IMR-90 (cell line): ENCODE measurements around the gene TMEM129.

Source experiments
- CEBPB ChIP-seq: IDR thresholded peaks from 2 replicates; pipeline ENCODE4 v1.6.1; 2012; ENCODE audit warnings: low read depth, low read length, improper control_type of control experiment
- CTCF ChIP-seq: conservative IDR thresholded peaks from 2 replicates; pipeline ENCODE4 v1.5.1; 2012; ENCODE audit warnings: mild to moderate bottlenecking, low read depth, low read length, improper control_type of control experiment
- MXI1 ChIP-seq: IDR thresholded peaks from 2 replicates; pipeline ENCODE4 v1.6.1; 2012; ENCODE audit warnings: low read depth, mild to moderate bottlenecking, low read length, moderate library complexity, borderline replicate concordance
- POLR2A ChIP-seq: IDR thresholded peaks from 2 replicates; pipeline ENCODE4 v1.6.1; 2012; ENCODE audit warnings: mild to moderate bottlenecking, low read depth, low read length
- RCOR1 ChIP-seq: IDR thresholded peaks from 2 replicates; pipeline ENCODE4 v1.6.1; 2012; ENCODE audit warnings: mild to moderate bottlenecking, low read length, improper control_type of control experiment; ENCODE audit not compliant: insufficient replicate concordance
- RFX5 ChIP-seq: IDR thresholded peaks from 2 replicates; pipeline ENCODE4 v1.8.0; 2012; ENCODE audit warnings: low read depth, mild to moderate bottlenecking, low read length, moderate library complexity

GRCh38 chr4:1743975-1744374 lies 22.9 kb upstream of the TMEM129 start:
- no peak for TF ChIP-seq POLR2A
- no peak for TF ChIP-seq CTCF
- no peak for TF ChIP-seq MXI1
- TF ChIP-seq RFX5 = no peak
- TF ChIP-seq RCOR1 = no peak
- TF ChIP-seq CEBPB = no peak
